ENCODE results near the gene UBL4B.
A peak's percentile ranks its signal among the peaks of the same experiment; 100 is the strongest.

Gene UBL4B

GRCh38 chr1:110159168-110159567 lies 46.9 kb downstream of the UBL4B start:
- peak; percentile 88 for DNase-seq

DNA sequence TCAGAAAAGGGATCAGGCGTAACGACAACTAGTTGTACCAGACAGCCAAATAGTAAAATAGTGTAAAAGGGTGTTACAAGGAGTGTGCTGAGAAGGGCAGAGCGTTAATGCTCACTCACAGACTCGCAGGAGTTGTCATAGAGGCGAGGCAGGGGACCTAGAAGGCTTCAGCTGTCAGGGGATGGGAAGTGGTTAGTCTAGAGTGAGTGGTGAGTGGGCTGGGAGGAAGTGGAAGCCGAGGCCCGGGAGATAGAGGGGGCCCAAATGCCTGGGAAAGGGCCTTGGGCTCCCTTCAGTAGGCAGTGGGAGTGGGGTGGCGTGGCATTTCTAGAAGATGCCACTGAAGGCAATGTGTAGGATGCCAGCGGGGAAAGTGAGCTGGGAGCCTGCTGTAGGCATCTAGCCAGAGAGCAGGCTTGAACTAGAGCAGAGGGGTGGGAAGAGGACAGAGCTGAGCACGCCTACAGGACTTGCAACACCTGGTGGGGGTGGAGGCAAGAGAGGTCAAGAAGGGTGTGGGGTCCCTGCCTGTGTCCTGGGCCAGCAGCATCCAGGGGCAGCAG lies 48.4 kb downstream of the UBL4B start:
- no peak for DNase-seq

GRCh38 chr1:110161165-110161564 lies 48.9 kb downstream of the UBL4B start:
- no peak for DNase-seq

- DNase-seq = no peak
These were observed 49.6 kb downstream of the UBL4B start for GRCh38 chr1:110161849-110162248.
